B cell (primary cell): Measurements from ENCODE around the gene PLCD3. TPM values are rescaled to one million over a fixed set of nuclear protein-coding genes. Genes with fewer than 3 reads are reported as not detected.

Experiments used
- ATAC-seq: fragments of 200-7000 bp; cut with Tn5 transposase; one replicate; pipeline ENCODE4 v1.10.0; 2021; ENCODE audit warnings: low read depth, mild to moderate bottlenecking, moderate number of reproducible peaks, moderate library complexity
- CTCF ChIA-PET: fragments of 350-600 bp; sonication (Branson Sonifier 250); formaldehyde crosslinking; loops from one replicate; lab custom pipeline; 2021; ENCODE audit warnings: antibody characterized with exemption, inconsistent platforms; lab: Charles Lee
- POLR2A ChIA-PET: fragments of 350-600 bp; sonication (Branson Sonifier 250); formaldehyde crosslinking; loops from one replicate; lab custom pipeline; 2021; ENCODE audit warnings: antibody characterized with exemption; lab: Charles Lee
- DNase-seq: peaks from one replicate; pipeline ENCODE4 v3.0.0; 2013
- H2AFZ ChIP-seq: 2 replicates; pipeline ENCODE4 v1.6.1; 2012; ENCODE audit warnings: mild to moderate bottlenecking, low read depth, low read length; ENCODE audit not compliant: insufficient read depth, poor library complexity, severe bottlenecking
- H3K27ac ChIP-seq, 2 donors: 1 replicate in 1 of 2; 2 replicates in 1 of 2; pipeline ENCODE4 v1.5.1; 2012 to 2013; ENCODE audit warnings: low read length in 2 of 2, mild to moderate bottlenecking in 2 of 2, moderate library complexity in 1 of 2
- H3K27me3 ChIP-seq, 4 experiments: fragments of 200-600 bp in 1 of 4; sonication (generic) in 1 of 4; replicated peaks in 1 of 4; 1 replicate in 2 of 4; 2 replicates in 2 of 4; pipeline versions ENCODE4 v1.6.1 to v1.7.0; 2013 to 2016; ENCODE audit warnings: low read length in 3 of 4, mild to moderate bottlenecking in 2 of 4, mixed read lengths in 1 of 4, moderate library complexity in 1 of 4; ENCODE audit not compliant: insufficient read depth in 4 of 4, control insufficient read depth in 3 of 4; ENCODE audit errors: control extremely low read depth in 1 of 4
- H3K36me3 ChIP-seq, 2 experiments: replicated peaks in 1 of 2; 1 replicate in 1 of 2; 2 replicates in 1 of 2; pipeline versions ENCODE4 v1.6.1 to v1.7.1; 2013; ENCODE audit warnings: low read length in 1 of 2; ENCODE audit not compliant: insufficient read depth in 2 of 2, control insufficient read depth in 1 of 2; ENCODE audit errors: control extremely low read depth in 1 of 2, extremely low read depth in 1 of 2
- H3K4me1 ChIP-seq, 2 donors: fragments of 200-600 bp in 1 of 2; sonication (generic) in 1 of 2; 1 replicate in 1 of 2; 2 replicates in 1 of 2; pipeline versions ENCODE4 v1.5.1 to v1.6.1; 2013 to 2017; ENCODE audit warnings: low read length in 2 of 2; ENCODE audit not compliant: control insufficient read depth in 2 of 2, insufficient read depth in 2 of 2
- H3K4me2 ChIP-seq: replicated peaks from 2 replicates; pipeline ENCODE3; 2012; ENCODE audit warnings: mild to moderate bottlenecking, low read depth, low read length; ENCODE audit not compliant: poor library complexity, severe bottlenecking
- H3K4me3 ChIP-seq, 5 experiments: fragments of 200-600 bp in 1 of 5; sonication (generic) in 1 of 5; 1 replicate in 3 of 5; 2 replicates in 2 of 5; pipeline versions ENCODE4 v1.5.1 to v1.7.0; 2011 to 2016; ENCODE audit warnings: low read length in 4 of 5, mild to moderate bottlenecking in 4 of 5, low read depth in 2 of 5, control low read depth in 1 of 5, moderate library complexity in 1 of 5; ENCODE audit not compliant: insufficient read depth in 1 of 5; ENCODE audit errors: control extremely low read depth in 1 of 5, extremely low read depth in 1 of 5
- H3K79me2 ChIP-seq: fragments of 200-600 bp; sonication (generic); one replicate; pipeline ENCODE4 v1.6.0; 2016; ENCODE audit warnings: low read length; ENCODE audit not compliant: control insufficient read depth, insufficient read depth
- H3K9ac ChIP-seq: fragments of 200-600 bp; sonication (generic); 2 replicates; pipeline ENCODE4 v1.6.1; 2017; ENCODE audit warnings: mild to moderate bottlenecking, low read length, moderate library complexity
- H3K9me3 ChIP-seq, 3 donors: one replicate each; pipeline versions ENCODE4 v1.6.1 to v1.7.1; 2013; ENCODE audit warnings: low read length in 2 of 3; ENCODE audit not compliant: control insufficient read depth in 2 of 3, insufficient read depth in 1 of 3; ENCODE audit errors: control extremely low read depth in 1 of 3
- H4K20me1 ChIP-seq: 2 replicates; pipeline ENCODE4 v1.6.0; 2012; ENCODE audit warnings: mild to moderate bottlenecking, low read length; ENCODE audit not compliant: insufficient read depth, control insufficient read depth, poor library complexity, severe bottlenecking
- H3K27ac Mint-ChIP-seq: one replicate; pipeline ENCODE4 v1.8.0; 2021; ENCODE audit warnings: mixed read lengths
- H3K27me3 Mint-ChIP-seq: one replicate; pipeline ENCODE4 v1.8.0; 2021; ENCODE audit warnings: mixed read lengths
- H3K4me1 Mint-ChIP-seq: one replicate; pipeline ENCODE4 v1.8.0; 2021; ENCODE audit warnings: mixed read lengths
- H3K4me3 Mint-ChIP-seq: one replicate; pipeline ENCODE4 v1.8.0; 2021; ENCODE audit warnings: mixed read lengths
- H3K9me3 Mint-ChIP-seq: one replicate; pipeline ENCODE4 v1.8.0; 2022; ENCODE audit warnings: mixed read lengths; ENCODE audit not compliant: insufficient read depth
- CTCF ChIP-seq: fragments of 200-600 bp; IDR thresholded peaks from one replicate; pipeline ENCODE4 v1.8.0; 2022; ENCODE audit warnings: antibody characterized with exemption, mild to moderate bottlenecking
- EZH2 ChIP-seq: IDR thresholded peaks from 2 replicates; pipeline ENCODE4 v1.6.1; 2012; ENCODE audit warnings: borderline replicate concordance, low read depth, mild to moderate bottlenecking, moderate library complexity, low read length; ENCODE audit not compliant: insufficient read depth, poor library complexity, severe bottlenecking
- WGBS: methylation state at CpG from one replicate; pipeline ENCODE4 v1.1.5; 2013; ENCODE audit warnings: missing lambda C conversion rate; ENCODE audit not compliant: insufficient coverage; 5-methylcytosine and 5-hydroxymethylcytosine counted together
- intact Hi-C: fragments of 100-400 bp; cut with micrococcal nuclease; formaldehyde crosslinking; loops from one replicate; pipeline ENCODE4 v1.10.0; 2022
- polyA plus RNA-seq: library from polyadenylated mRNA; depleted of rRNA; stranded (reverse); fragments of >200 nt; gene quantifications from 2 replicates; pipeline ENCODE4 v1.2.3, GENCODE V29; 2012
- total RNA-seq, 2 donors: library from RNA; stranded (reverse); fragments of 120-200 nt in 1 of 2; gene quantifications; 1 replicate in 1 of 2; 2 replicates in 1 of 2; pipeline versions ENCODE4 v1.2.3 to v1.2.4, GENCODE V29; 2013 to 2022

Gene PLCD3
- total and polyA plus RNA-seq, 2 donors (not counting 1 experiment from before 2014, with no cell fraction given) = 0.54 to 2.2 TPM

- Mint-ChIP-seq H3K4me3 (no peak overlapping the region), H3K9me3 (no peaks in the 10 kb centered on the region), H3K4me1 (peaks cover 5% of the 10 kb centered on the region), H3K27me3 (peaks cover 4% of the 10 kb centered on the region), H3K27ac (no peak overlapping the region)
- DNase-seq (no peak), ATAC-seq (no peak)
- ChIA-PET POLR2A (no interaction called here), CTCF (interaction anchor here (0.6 kb wide), 1 partner anchor 33 kb away, joined by 3 read pairs; no protein-coding TSS in a partner anchor)
- 100% methylated on average over 2 of the region's 2 CpGs for WGBS
- Histone ChIP-seq H2AFZ (no peak overlapping the region), H4K20me1 (no peaks in the 10 kb centered on the region), H3K4me3 (no peak overlapping the region), H3K36me3 (no peaks in the 10 kb centered on the region), H3K4me1 (peaks cover 7 to 8% of the 10 kb centered on the region in 2 donors), H3K4me2 (no peak overlapping the region), H3K9me3 (no peaks in the 10 kb centered on the region), H3K27me3 (peaks cover 0 to 10% (median 2%) of the 10 kb centered on the region in 4 experiments), H3K79me2 (no peaks in the 10 kb centered on the region), H3K27ac (no peak overlapping the region), H3K9ac (no peak overlapping the region)
- TF ChIP-seq EZH2 (no peak), CTCF (no peak)
- intact Hi-C loops = no loop called here
Measured at GRCh38 chr17:45128989-45129388, 3.3 kb downstream of the PLCD3 start.

- TF ChIP-seq EZH2 = no peak
- TF ChIP-seq CTCF = no peak
- ATAC-seq (no peak), DNase-seq (no peak)
- peaks cover 2% of the 10 kb centered on the region for H3K4me1 Mint-ChIP-seq
- Histone ChIP-seq H3K4me3 (no peak overlapping the region), H3K4me1 (peaks cover 7 to 8% of the 10 kb centered on the region in 2 donors), H3K27ac (no peak overlapping the region), H3K27me3 (peaks cover 0 to 10% (median 2%) of the 10 kb centered on the region in 4 experiments), H3K79me2 (no peaks in the 10 kb centered on the region), H2AFZ (no peak overlapping the region), H4K20me1 (no peaks in the 10 kb centered on the region), H3K36me3 (no peaks in the 10 kb centered on the region), H3K9me3 (no peaks in the 10 kb centered on the region), H3K9ac (no peak overlapping the region), H3K4me2 (no peak overlapping the region)
- intact Hi-C loops = no loop called here
- no peaks in the 10 kb centered on the region for H3K9me3 Mint-ChIP-seq
- ChIA-PET CTCF (no interaction called here), POLR2A (no interaction called here)
- 100% methylated on average over 1 of the region's 5 CpGs for WGBS
- peaks cover 4% of the 10 kb centered on the region for H3K27me3 Mint-ChIP-seq
- H3K27ac Mint-ChIP-seq = no peak overlapping the region
- no peak overlapping the region for H3K4me3 Mint-ChIP-seq
Measured at GRCh38 chr17:45128331-45128730, 4.0 kb downstream of the PLCD3 start.
